ENCODE results near the gene IL4R. TPM values are rescaled to one million over a fixed set of nuclear protein-coding genes. Genes with fewer than 3 reads are reported as not detected.

Gene IL4R
- total RNA-seq, 4 donors from 2014 or later = 84.9 to 97.9 (median 89.8) TPM

DNA sequence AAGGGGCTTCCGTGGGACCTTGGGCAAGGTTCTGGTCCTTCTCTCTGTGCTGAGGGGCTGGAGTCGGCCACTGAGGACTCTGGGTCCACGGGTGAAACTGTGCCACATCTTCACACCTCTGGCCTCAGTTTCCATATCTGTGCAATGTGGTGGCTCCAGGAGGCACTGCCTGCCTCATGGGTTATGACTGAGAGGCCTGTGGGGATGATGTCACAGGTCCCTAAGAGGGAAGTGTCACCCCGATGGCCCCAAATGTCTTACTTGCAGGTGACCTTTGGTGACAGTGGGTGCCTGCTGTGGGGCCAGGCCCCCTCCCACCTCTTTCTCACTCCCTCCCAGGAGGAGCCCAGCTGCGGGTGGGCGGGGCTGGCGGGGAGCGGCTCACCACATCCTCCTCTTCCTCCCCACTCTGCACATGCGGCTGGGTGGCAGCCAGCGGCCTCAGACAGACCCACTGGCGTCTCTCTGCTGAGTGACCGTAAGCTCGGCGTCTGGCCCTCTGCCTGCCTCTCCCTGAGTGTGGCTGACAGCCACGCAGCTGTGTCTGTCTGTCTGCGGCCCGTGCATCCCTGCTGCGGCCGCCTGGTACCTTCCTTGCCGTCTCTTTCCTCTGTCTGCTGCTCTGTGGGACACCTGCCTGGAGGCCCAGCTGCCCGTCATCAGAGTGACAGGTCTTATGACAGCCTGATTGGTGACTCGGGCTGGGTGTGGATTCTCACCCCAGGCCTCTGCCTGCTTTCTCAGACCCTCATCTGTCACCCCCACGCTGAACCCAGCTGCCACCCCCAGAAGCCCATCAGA, 88.2 kb downstream of the IL4R start, which contains the start of gene IL21R:
IL21R (plus strand) TSS at position 407 of the 801 bp plus-strand sequence. CDS start 27,898 bp downstream, outside the sequence.
- H3K36me3 ChIP-seq = no peaks in the 10 kb centered on the region
- no peak for DNase-seq
- intact Hi-C loops (cut with DNase I) = no loop called here
- no peaks in the 10 kb centered on the region for H3K9me3 ChIP-seq
- peak within 1 kb of the TSS in 2 of 4 donors; percentile 50 to 63 for H3K27ac ChIP-seq
- TF ChIP-seq CTCF (IDR thresholded peaks at IDR 0.05) (no peak), POLR2A (IDR thresholded peaks at IDR 0.05) (peak in 1 of 4 donors; percentile 68)
- H3K27me3 ChIP-seq = peaks cover 0 to 37% (median 0%) of the 10 kb centered on the region in 4 donors
- peaks cover 0 to 28% (median 13%) of the 10 kb centered on the region in 3 donors for H3K4me1 ChIP-seq
- peak within 1 kb of the TSS in 3 of 4 donors; percentile 0 to 47 (median 27) for H3K4me3 ChIP-seq
- WGBS, 2 donors = 10 to 17% methylated on average over 12 to 19 of the region's 23 CpGs

DNA sequence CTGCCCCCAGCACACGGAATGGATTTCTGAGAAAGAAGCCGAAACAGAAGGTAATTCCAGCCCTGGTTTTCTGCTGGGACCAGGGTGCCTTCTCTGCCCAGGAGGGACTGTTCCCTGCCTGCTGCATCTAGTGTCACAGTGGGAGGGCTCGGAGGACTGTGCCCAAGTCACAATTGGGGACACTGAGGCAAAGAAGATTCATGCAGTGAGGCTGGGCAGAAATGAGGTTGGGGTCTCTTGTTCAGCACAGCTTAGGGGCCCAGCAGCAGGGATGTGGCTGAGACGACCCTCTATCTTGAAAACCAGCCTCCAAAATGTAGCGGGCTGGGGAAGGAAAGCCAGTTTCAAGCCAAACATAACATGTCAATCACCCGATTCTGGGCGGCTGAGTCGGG, 88.8 kb downstream of the IL4R start:
- WGBS, 2 donors = 59 to 76% methylated on average over 4 to 6 of the region's 8 CpGs
- Histone ChIP-seq H3K36me3 (no peaks in the 10 kb centered on the region), H3K27ac (peak overlapping the region in 2 of 4 donors; percentile 50 to 63), H3K27me3 (peaks cover 0 to 41% (median 0%) of the 10 kb centered on the region in 4 donors), H3K9me3 (no peaks in the 10 kb centered on the region), H3K4me1 (peaks cover 0 to 28% (median 13%) of the 10 kb centered on the region in 3 donors), H3K4me3 (peak overlapping the region in 3 of 4 donors; percentile 0 to 47 (median 27))
- no peak for TF ChIP-seq CTCF (IDR thresholded peaks at IDR 0.05)
- intact Hi-C loops (cut with DNase I) = no loop called here
- no peak for DNase-seq

DNA sequence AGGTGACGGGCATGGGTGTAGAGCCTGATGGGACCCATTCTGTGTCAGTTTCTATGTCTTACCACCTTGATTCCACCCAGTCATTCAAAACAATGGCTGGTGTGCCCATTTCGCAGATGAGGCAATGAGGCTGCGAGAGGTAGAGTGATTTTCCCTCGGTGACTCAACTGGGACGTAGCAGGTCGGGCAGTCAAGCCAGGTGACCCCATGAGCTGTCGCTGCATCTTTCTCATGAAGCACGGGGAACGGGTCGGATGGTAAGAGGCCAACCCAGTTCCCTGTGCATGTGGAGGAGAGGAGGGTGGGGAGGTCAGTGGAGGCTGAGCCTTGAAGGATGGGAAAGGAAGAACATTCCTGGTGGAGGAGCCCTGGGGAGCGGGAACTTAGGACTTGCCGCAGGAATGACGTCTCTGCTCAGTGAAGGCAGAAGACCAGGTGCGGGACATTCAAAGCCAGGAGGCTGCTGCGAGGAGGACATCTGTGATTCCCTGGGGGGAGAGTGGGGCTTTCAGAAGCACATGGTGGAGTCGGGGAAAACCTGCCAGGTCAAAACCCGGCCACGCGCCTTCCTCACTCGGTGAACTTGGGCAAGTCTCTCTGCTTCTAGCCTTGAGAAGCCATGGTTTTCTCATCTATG, 89.3 kb downstream of the IL4R start:
- Histone ChIP-seq H3K4me1 (peaks cover 0 to 28% (median 13%) of the 10 kb centered on the region in 3 donors), H3K36me3 (no peaks in the 10 kb centered on the region), H3K27ac (peak overlapping the region in 2 of 4 donors; percentile 50 to 63), H3K4me3 (peak overlapping the region in 3 of 4 donors; percentile 0 to 47 (median 27)), H3K27me3 (peaks cover 0 to 41% (median 0%) of the 10 kb centered on the region in 4 donors), H3K9me3 (no peaks in the 10 kb centered on the region)
- 77 to 83% methylated on average over 15 to 17 of the region's 20 CpGs for WGBS, 2 donors
- TF ChIP-seq CTCF (IDR thresholded peaks at IDR 0.05) = no peak
- TF ChIP-seq POLR2A (IDR thresholded peaks at IDR 0.05) = no peak
- intact Hi-C loops (cut with DNase I) = no loop called here
- DNase-seq = no peak

- H3K27me3 ChIP-seq = peaks cover 0 to 41% (median 0%) of the 10 kb centered on the region in 4 donors
- 48 to 100% methylated on average over 2 to 4 of the region's 6 CpGs for WGBS, 2 donors
- peak overlapping the region in 2 of 4 donors; percentile 27 to 47 for H3K4me3 ChIP-seq
- H3K36me3 ChIP-seq = no peaks in the 10 kb centered on the region
- H3K9me3 ChIP-seq = no peaks in the 10 kb centered on the region
- DNase-seq = no peak
- intact Hi-C loops (cut with DNase I) = no loop called here
- TF ChIP-seq CTCF (IDR thresholded peaks at IDR 0.05) (no peak), POLR2A (IDR thresholded peaks at IDR 0.05) (no peak)
- H3K4me1 ChIP-seq = peaks cover 2 to 33% (median 17%) of the 10 kb centered on the region in 3 donors
- H3K27ac ChIP-seq = no peak overlapping the region
These were observed 89.8 kb downstream of the IL4R start for GRCh38 chr16:27403601-27403992.
